Ectodermal cell (in vitro differentiated cells): Measurements from ENCODE around the gene CUZD1.

Source experiments
- H3K27ac ChIP-seq: 2 replicates; pipeline ENCODE4 v1.7.0; 2013; ENCODE audit warnings: mild to moderate bottlenecking, low read depth, low read length; ENCODE audit not compliant: insufficient read depth, poor library complexity, severe bottlenecking
- H3K27me3 ChIP-seq: 2 replicates; pipeline ENCODE4 v1.7.0; 2013; ENCODE audit warnings: mild to moderate bottlenecking, low read length; ENCODE audit not compliant: insufficient read depth, control insufficient read depth, poor library complexity, severe bottlenecking
- H3K36me3 ChIP-seq: one replicate; pipeline ENCODE4 v1.7.0; 2013; ENCODE audit warnings: low read length; ENCODE audit not compliant: control insufficient read depth, insufficient read depth
- H3K4me1 ChIP-seq: one replicate; pipeline ENCODE4 v1.7.0; 2013; ENCODE audit warnings: low read length; ENCODE audit not compliant: control insufficient read depth, insufficient read depth
- H3K4me3 ChIP-seq: 2 replicates; pipeline ENCODE4 v1.7.0; 2013; ENCODE audit warnings: low read depth, low read length, control low read depth; ENCODE audit not compliant: insufficient read depth
- H3K9me3 ChIP-seq: 2 replicates; pipeline ENCODE4 v1.7.0; 2013; ENCODE audit warnings: mild to moderate bottlenecking, low read length, moderate library complexity; ENCODE audit not compliant: control insufficient read depth
- WGBS, 2 experiments: methylation state at CpG; one replicate each; pipeline ENCODE4 v1.1.7; 2013; ENCODE audit warnings: missing lambda C conversion rate in 2 of 2; 5-methylcytosine and 5-hydroxymethylcytosine counted together

Gene CUZD1

DNA sequence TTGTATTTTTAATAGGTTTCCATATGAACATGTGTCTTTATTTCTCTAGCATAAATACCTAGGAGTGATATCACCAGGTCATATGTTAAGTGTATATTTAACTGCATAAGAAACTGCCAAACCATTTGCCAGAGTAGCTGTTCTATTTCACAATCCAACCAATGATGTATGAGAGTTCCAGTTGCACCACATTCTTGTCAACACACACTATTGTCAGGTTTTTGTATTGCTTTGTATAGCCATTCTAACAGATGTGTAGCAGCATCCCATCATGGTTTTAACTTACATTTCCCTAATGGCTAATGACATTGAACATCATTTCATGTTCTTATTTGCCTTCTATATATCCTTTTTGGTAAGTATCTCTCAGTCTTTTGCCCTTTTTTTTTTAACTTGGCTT lies 4.1 kb downstream of the CUZD1 start:
- Histone ChIP-seq H3K4me1 (no peaks in the 10 kb centered on the region), H3K9me3 (no peaks in the 10 kb centered on the region), H3K36me3 (no peaks in the 10 kb centered on the region), H3K4me3 (no peak overlapping the region), H3K27ac (no peak overlapping the region), H3K27me3 (no peaks in the 10 kb centered on the region)

- Histone ChIP-seq H3K4me1 (no peaks in the 10 kb centered on the region), H3K9me3 (no peaks in the 10 kb centered on the region), H3K4me3 (no peak overlapping the region), H3K27ac (no peak overlapping the region), H3K27me3 (no peaks in the 10 kb centered on the region), H3K36me3 (peaks cover 5% of the 10 kb centered on the region)
These were observed 6.2 kb downstream of the CUZD1 start for GRCh38 chr10:122839505-122839904.

DNA sequence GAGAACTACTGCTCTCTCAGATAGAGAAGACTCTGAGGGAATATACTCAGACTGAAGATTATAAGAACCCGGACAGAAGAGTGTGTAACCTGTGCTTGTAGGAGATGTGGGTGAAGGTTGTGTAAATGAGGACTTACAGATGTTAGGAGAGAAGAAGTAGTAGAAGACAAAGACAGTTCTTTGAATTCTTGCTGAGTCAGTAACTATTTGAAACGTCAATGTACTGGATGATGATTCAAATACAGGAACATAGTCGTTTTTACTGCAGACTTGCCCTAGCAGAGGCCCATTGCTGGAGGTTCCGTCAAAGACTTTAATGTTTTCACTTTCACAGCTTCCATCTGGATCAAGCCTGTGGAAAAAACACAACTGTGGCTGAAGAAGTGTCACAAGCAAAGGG lies 6.8 kb downstream of the CUZD1 start:
- peaks cover 5% of the 10 kb centered on the region for H3K36me3 ChIP-seq
- no peaks in the 10 kb centered on the region for H3K27me3 ChIP-seq
- H3K27ac ChIP-seq: no peak overlapping the region
- no peak overlapping the region for H3K4me3 ChIP-seq
- H3K4me1 ChIP-seq: no peaks in the 10 kb centered on the region
- WGBS, 2 experiments: 92 to 95% methylated on average over 4 of the region's 4 CpGs
- no peaks in the 10 kb centered on the region for H3K9me3 ChIP-seq

DNA sequence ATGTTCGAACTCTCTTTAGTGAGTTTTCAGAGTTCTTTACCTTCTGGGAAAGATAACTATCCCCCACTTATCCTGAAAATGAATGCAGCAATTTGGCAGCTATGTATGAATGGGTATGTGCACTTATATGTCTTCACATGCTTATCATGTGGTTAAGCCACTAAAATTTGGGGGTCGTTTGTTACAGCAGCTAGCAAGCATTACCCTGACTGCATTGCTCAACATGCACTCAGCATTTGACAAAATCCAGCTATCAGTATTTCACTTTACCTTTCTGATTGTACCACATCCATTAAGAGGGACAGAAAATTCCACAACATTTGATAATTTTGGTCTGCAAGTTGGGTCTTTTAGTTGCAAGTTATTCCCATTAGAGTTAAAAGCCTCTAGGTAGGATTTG lies 9.7 kb downstream of the CUZD1 start:
- Histone ChIP-seq H3K4me3 (no peak overlapping the region), H3K27me3 (no peaks in the 10 kb centered on the region), H3K4me1 (no peaks in the 10 kb centered on the region), H3K27ac (no peak overlapping the region), H3K36me3 (peaks cover 5% of the 10 kb centered on the region), H3K9me3 (no peaks in the 10 kb centered on the region)
- 92 to 97% methylated on average over 1 to 2 of the region's 2 CpGs for WGBS, 2 experiments

DNA sequence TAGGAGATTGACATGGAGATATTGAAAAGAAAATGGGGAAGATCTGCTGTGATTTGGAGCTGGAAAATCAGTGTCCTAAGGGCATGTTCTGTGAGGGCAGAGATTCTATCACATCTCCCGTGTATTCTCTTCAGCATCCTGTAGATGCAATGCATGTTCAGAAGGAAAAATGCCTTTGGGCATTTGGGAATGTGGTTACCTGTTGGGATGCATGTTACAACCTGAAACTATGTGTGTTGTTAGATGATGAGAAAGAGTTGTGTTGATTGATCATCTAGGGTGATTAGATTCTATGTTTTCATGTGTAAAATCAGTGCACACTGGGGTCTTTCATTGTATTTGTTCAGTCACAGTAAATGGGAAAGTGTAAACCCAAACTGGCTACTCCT lies 14.7 kb downstream of the CUZD1 start:
- 95 to 100% methylated on average over 1 of the region's 1 CpG for WGBS, 2 experiments
- no peak overlapping the region for H3K27ac ChIP-seq
- H3K36me3 ChIP-seq: peaks cover 2% of the 10 kb centered on the region
- H3K9me3 ChIP-seq: no peaks in the 10 kb centered on the region
- H3K27me3 ChIP-seq: no peaks in the 10 kb centered on the region
- H3K4me3 ChIP-seq: no peak overlapping the region
- peaks cover 4% of the 10 kb centered on the region for H3K4me1 ChIP-seq

- WGBS, 2 experiments: 93 to 96% methylated on average over 6 of the region's 7 CpGs
- no peaks in the 10 kb centered on the region for H3K36me3 ChIP-seq
- H3K9me3 ChIP-seq: no peaks in the 10 kb centered on the region
- no peak overlapping the region for H3K27ac ChIP-seq
- H3K4me3 ChIP-seq: no peak overlapping the region
- no peaks in the 10 kb centered on the region for H3K27me3 ChIP-seq
- peaks cover 4% of the 10 kb centered on the region for H3K4me1 ChIP-seq
These were observed 15.2 kb downstream of the CUZD1 start for GRCh38 chr10:122830273-122830964.

- WGBS, 2 experiments: 81% methylated on average over 8 of the region's 8 CpGs
- Histone ChIP-seq H3K27ac (no peak overlapping the region), H3K4me1 (peaks cover 4% of the 10 kb centered on the region), H3K36me3 (no peaks in the 10 kb centered on the region), H3K4me3 (no peak overlapping the region), H3K27me3 (no peaks in the 10 kb centered on the region), H3K9me3 (no peaks in the 10 kb centered on the region)
These were observed 16.2 kb downstream of the CUZD1 start for GRCh38 chr10:122829454-122829853.

DNA sequence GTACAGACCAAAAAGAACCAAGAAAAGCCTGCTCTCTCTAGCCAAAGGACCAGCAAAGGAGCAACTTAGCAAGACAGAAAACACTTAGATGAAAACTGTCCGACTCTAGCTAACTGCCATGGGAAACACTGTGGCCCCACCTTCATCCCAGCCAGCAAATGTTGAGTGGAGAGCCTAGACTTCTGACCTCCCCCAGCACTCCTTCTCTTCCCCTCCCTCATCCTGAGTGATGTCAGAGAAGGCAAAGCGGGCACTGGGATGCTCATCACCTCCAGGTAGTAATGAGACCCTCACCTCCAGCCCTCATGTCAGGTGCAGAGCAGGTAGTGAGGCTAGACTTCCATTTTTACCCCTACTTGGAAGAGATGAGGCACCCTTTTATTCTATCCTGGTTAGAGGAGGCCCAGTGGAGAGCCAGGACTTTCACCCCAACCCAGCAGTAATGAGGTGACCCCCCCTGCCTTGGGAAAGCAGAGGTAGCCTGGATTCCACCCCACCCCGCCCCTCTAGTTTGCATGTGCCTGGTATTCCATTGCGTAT lies 16.9 kb downstream of the CUZD1 start:
- Histone ChIP-seq H3K4me3 (no peak overlapping the region), H3K36me3 (no peaks in the 10 kb centered on the region), H3K9me3 (no peaks in the 10 kb centered on the region), H3K27ac (no peak overlapping the region), H3K4me1 (peaks cover 4% of the 10 kb centered on the region), H3K27me3 (no peaks in the 10 kb centered on the region)
- WGBS, 2 experiments: 92 to 94% methylated on average over 4 of the region's 4 CpGs

- H3K27ac ChIP-seq: no peak overlapping the region
- H3K4me3 ChIP-seq: no peak overlapping the region
- 89 to 94% methylated on average over 3 of the region's 3 CpGs for WGBS, 2 experiments
- H3K36me3 ChIP-seq: no peaks in the 10 kb centered on the region
- H3K27me3 ChIP-seq: no peaks in the 10 kb centered on the region
- no peaks in the 10 kb centered on the region for H3K9me3 ChIP-seq
- H3K4me1 ChIP-seq: peaks cover 4% of the 10 kb centered on the region
These were observed 18.4 kb downstream of the CUZD1 start for GRCh38 chr10:122827302-122827701.

DNA sequence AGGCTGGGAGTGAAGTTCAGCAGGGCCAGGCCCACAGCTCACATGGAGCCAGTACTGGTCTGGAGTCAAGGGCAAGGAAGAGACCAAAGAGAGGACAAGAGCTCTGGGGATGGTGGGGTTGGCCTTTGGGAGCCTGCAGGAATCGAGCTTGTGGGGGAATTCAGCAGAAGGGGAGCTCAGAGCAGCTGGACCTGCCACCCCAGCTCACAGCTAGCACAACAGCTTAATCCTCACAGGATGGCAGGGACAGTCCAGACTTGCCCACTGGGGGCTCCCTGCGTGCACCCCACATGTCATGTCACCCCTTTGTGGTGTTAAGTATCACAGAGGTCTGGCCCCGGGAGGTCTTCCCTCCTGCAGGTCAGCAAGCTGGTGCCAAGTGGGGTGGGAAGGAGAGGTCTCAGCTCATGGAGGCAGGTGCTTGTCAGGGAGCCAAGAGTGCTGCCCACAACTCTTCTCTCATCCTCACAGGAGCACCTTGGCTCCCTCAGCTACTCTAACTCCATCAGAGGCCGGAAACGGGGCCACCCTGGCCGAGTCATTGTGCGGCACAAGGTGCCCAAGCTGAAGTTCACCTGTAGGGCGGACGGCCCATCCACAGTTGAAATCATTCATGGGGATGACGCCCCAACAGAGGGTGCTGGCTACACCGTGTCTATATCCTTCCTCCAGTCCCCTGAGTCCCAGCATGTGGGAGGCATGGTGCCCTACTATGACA lies 22.5 kb downstream of the CUZD1 start:
- Histone ChIP-seq H3K27me3 (no peaks in the 10 kb centered on the region), H3K4me3 (no peak overlapping the region), H3K4me1 (peaks cover 4% of the 10 kb centered on the region), H3K9me3 (no peaks in the 10 kb centered on the region), H3K36me3 (no peaks in the 10 kb centered on the region), H3K27ac (no peak overlapping the region)
- WGBS, 2 experiments: 90 to 94% methylated on average over 11 of the region's 11 CpGs
